HG02759 (cell line): ENCODE measurements around the gene PMAIP1.
"Not testable (repeated sequence)": the region's sequence is repeated elsewhere in the genome, so short reads cannot be mapped to it uniquely, and the experiment has no call there.

ENCODE experiments used
- ATAC-seq: cut with Tn5 transposase; IDR thresholded peaks from one replicate; pipeline ENCODE4 v1.9.1; 2021; ENCODE audit warnings: mild to moderate bottlenecking, moderate library complexity; ENCODE audit not compliant: unreplicated experiment

The PMAIP1 gene

GRCh38 chr18:59899298-59900221, at the start of gene PMAIP1:
Gene PMAIP1, plus strand, starts transcription at chr18:59899996. Its CDS starts 182 bp downstream, at chr18:59900178.
- ATAC-seq: peak; percentile 78

GRCh38 chr18:59851784-59852399, 47.9 kb upstream of the PMAIP1 start:
- no peak for ATAC-seq

- no peak for ATAC-seq
Observed at GRCh38 chr18:59852548-59852947, 47.2 kb upstream of the PMAIP1 start.

- ATAC-seq: no peak
Observed at GRCh38 chr18:59853380-59853779, 46.4 kb upstream of the PMAIP1 start.

- not testable (repeated sequence) for ATAC-seq
Observed at GRCh38 chr18:59853988-59854387, 45.8 kb upstream of the PMAIP1 start.

- no peak for ATAC-seq
Observed at GRCh38 chr18:59861009-59861408, 38.8 kb upstream of the PMAIP1 start.

- peak; percentile 86 for ATAC-seq
Observed at GRCh38 chr18:59861963-59862819, 37.6 kb upstream of the PMAIP1 start.

GRCh38 chr18:59865241-59865986, 34.4 kb upstream of the PMAIP1 start:
- no peak for ATAC-seq

GRCh38 chr18:59866551-59867269, 33.1 kb upstream of the PMAIP1 start:
- ATAC-seq: no peak

- no peak for ATAC-seq
Observed at GRCh38 chr18:59867337-59868104, 32.3 kb upstream of the PMAIP1 start.

GRCh38 chr18:59870623-59871130, 29.1 kb upstream of the PMAIP1 start:
- no peak for ATAC-seq

- ATAC-seq: no peak
Observed at GRCh38 chr18:59871711-59872362, 28.0 kb upstream of the PMAIP1 start.

- no peak for ATAC-seq
Observed at GRCh38 chr18:59873641-59874040, 26.2 kb upstream of the PMAIP1 start.

GRCh38 chr18:59874166-59874565, 25.6 kb upstream of the PMAIP1 start:
- no peak for ATAC-seq

- peak; percentile 80 for ATAC-seq
Observed at GRCh38 chr18:59876310-59876626, 23.5 kb upstream of the PMAIP1 start.

- no peak for ATAC-seq
Observed at GRCh38 chr18:59877361-59877760, 22.4 kb upstream of the PMAIP1 start.

GRCh38 chr18:59878644-59879043, 21.2 kb upstream of the PMAIP1 start:
- ATAC-seq: peak; percentile 41
